ENCODE data around the gene PROX2.

The PROX2 gene

GRCh38 chr14:74875941-74876913, at the start of gene PROX2:
PROX2 (minus strand) TSS chr14:74876145; CDS start chr14:74863834, 12,311 bp downstream.
- DNase-seq, result peak; percentile 70

GRCh38 chr14:74924061-74924460, 48.1 kb upstream of the PROX2 start:
- DNase-seq, result peak; percentile 45

- DNase-seq, result peak; percentile 87
These were observed 46.9 kb upstream of the PROX2 start, which contains the start of gene RPS6KL1 for GRCh38 chr14:74922752-74923401. RPS6KL1 (minus strand) TSS chr14:74923260; CDS start chr14:74921541, 1,719 bp downstream.

- DNase-seq, result no peak
These were observed 46.2 kb upstream of the PROX2 start for GRCh38 chr14:74921987-74922751.

GRCh38 chr14:74921053-74921620, 45.2 kb upstream of the PROX2 start:
- DNase-seq, result no peak

- no peak for DNase-seq
These were observed 44.3 kb upstream of the PROX2 start for GRCh38 chr14:74920281-74920680.

GRCh38 chr14:74919421-74920165, 43.6 kb upstream of the PROX2 start:
- no peak for DNase-seq

- no peak for DNase-seq
These were observed 42.4 kb upstream of the PROX2 start for GRCh38 chr14:74918380-74918779.

- no peak for DNase-seq
These were observed 41.7 kb upstream of the PROX2 start for GRCh38 chr14:74917646-74918081.

- no peak for DNase-seq
These were observed 41.2 kb upstream of the PROX2 start for GRCh38 chr14:74917178-74917543.

GRCh38 chr14:74915826-74916225, 39.9 kb upstream of the PROX2 start:
- no peak for DNase-seq

GRCh38 chr14:74915426-74915825, 39.5 kb upstream of the PROX2 start:
- no peak for DNase-seq

GRCh38 chr14:74913986-74914573, 38.1 kb upstream of the PROX2 start:
- no peak for DNase-seq

- DNase-seq, result no peak
These were observed 37.5 kb upstream of the PROX2 start for GRCh38 chr14:74913393-74913910.

GRCh38 chr14:74912801-74913200, 36.9 kb upstream of the PROX2 start:
- DNase-seq, result no peak

- DNase-seq, result no peak
These were observed 36.2 kb upstream of the PROX2 start for GRCh38 chr14:74912111-74912510.

- DNase-seq, result no peak
These were observed 35.8 kb upstream of the PROX2 start for GRCh38 chr14:74911704-74912103.

- DNase-seq, result no peak
These were observed 35.3 kb upstream of the PROX2 start for GRCh38 chr14:74911221-74911620.

- DNase-seq, result no peak
These were observed 34.6 kb upstream of the PROX2 start for GRCh38 chr14:74910556-74910955.

- no peak for DNase-seq
These were observed 34.0 kb upstream of the PROX2 start for GRCh38 chr14:74909911-74910310.

GRCh38 chr14:74909501-74909900, 33.6 kb upstream of the PROX2 start:
- no peak for DNase-seq
